Small intestine (tissue), 7 donors: ENCODE measurements around the gene LPP. TPM values are rescaled to one million over a fixed set of nuclear protein-coding genes. Genes with fewer than 3 reads are reported as not detected.
"Not testable (repeated sequence)": the region's sequence is repeated elsewhere in the genome, so short reads cannot be mapped to it uniquely, and the experiment has no call there.

ENCODE experiments used
- DNase-seq, 2 donors: peaks; one replicate each; pipeline versions ENCODE4 v3.0.0 to v3.0.0-alpha.2; 2013
- FAIRE-seq: peaks from 2 replicates; lab custom pipeline; 2012; peaks lifted over from hg19 to GRCh38; lab: Jason Lieb, UNC
- H3K27ac ChIP-seq, 3 donors: one replicate each; pipeline ENCODE4 v1.5.1; 2013; ENCODE audit warnings: low read length in 2 of 3, mild to moderate bottlenecking in 2 of 3, control low read depth in 1 of 3, inconsistent platforms in 1 of 3, low read depth in 1 of 3, moderate library complexity in 1 of 3
- H3K27me3 ChIP-seq, 3 donors: one replicate each; pipeline ENCODE4 v1.6.1; 2013; ENCODE audit warnings: low read length in 3 of 3, inconsistent platforms in 1 of 3; ENCODE audit not compliant: control insufficient read depth in 3 of 3, insufficient read depth in 3 of 3
- H3K36me3 ChIP-seq, 3 donors: one replicate each; pipeline ENCODE4 v1.6.1; 2013; ENCODE audit warnings: low read length in 3 of 3, inconsistent platforms in 1 of 3, low read depth in 1 of 3, mild to moderate bottlenecking in 1 of 3, moderate library complexity in 1 of 3; ENCODE audit not compliant: control insufficient read depth in 3 of 3, insufficient read depth in 2 of 3
- H3K4me1 ChIP-seq, 3 donors: one replicate each; pipeline ENCODE4 v1.6.1; 2013; ENCODE audit warnings: low read length in 2 of 3, inconsistent platforms in 1 of 3, low read depth in 1 of 3, mild to moderate bottlenecking in 1 of 3, moderate library complexity in 1 of 3; ENCODE audit not compliant: control insufficient read depth in 3 of 3, insufficient read depth in 2 of 3
- H3K4me3 ChIP-seq, 3 donors: one replicate each; pipeline ENCODE4 v1.5.1; 2013; ENCODE audit warnings: low read length in 3 of 3, control low read depth in 1 of 3, inconsistent platforms in 1 of 3, low read depth in 1 of 3, mild to moderate bottlenecking in 1 of 3, moderate library complexity in 1 of 3
- H3K9me3 ChIP-seq, 2 donors: one replicate each; pipeline ENCODE4 v1.6.1; 2013; ENCODE audit warnings: low read depth in 1 of 2, low read length in 1 of 2; ENCODE audit not compliant: control insufficient read depth in 2 of 2, insufficient read depth in 1 of 2
- WGBS, 3 donors: extraction: QIAGEN DNeasy Blood & Tissue Kit; methylation state at CpG; one replicate each; pipeline ENCODE4 v1.1.7; 2013; 5-methylcytosine and 5-hydroxymethylcytosine counted together
- polyA plus RNA-seq, 4 donors: library from polyadenylated mRNA; stranded (reverse) in 3 of 4; unstranded in 1 of 4; fragments of 200-250 nt in 3 of 4; fragments of 120-200 nt in 1 of 4; gene quantifications; one replicate each; pipeline versions ENCODE4 v1.2.1 to v1.2.3, GENCODE V29; 2013
- donor health status: healthy with polysubstance abuse.
- donor health status: control.
- donor health status: control.
- donor health status: Bipolar disorder and iron deficiency.
- donor health status: healthy.

LPP gene
- polyA plus RNA-seq, 4 donors = 5.4 to 35.8 (median 12.4) TPM

DNA sequence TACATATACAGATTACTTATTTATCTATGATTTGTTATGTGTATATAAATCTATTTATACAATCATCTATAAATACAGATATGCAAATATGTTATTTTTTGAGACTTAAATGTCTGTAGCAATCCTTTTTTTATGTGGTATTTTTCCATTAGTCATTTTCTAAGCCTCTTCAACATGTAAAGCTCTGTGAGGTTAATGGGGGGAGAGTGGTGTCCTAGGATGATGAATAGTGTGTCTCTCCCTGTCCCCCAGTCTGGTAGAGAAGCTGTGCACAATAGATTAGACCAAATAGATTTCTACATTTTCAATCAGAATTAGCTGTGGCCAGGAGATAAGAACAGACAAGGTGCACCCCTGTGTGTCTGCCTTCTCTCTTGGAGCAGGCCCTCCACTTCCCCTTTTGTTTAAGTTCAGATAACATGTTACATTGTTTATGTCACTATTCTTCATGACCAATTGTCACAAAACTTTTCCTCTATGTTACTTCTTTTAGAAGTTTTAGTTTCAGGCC lies 453.9 kb downstream of the LPP start:
- FAIRE-seq (no peak), DNase-seq (no peak)
- no peaks in the 10 kb centered on the region for H3K27me3 ChIP-seq

DNA sequence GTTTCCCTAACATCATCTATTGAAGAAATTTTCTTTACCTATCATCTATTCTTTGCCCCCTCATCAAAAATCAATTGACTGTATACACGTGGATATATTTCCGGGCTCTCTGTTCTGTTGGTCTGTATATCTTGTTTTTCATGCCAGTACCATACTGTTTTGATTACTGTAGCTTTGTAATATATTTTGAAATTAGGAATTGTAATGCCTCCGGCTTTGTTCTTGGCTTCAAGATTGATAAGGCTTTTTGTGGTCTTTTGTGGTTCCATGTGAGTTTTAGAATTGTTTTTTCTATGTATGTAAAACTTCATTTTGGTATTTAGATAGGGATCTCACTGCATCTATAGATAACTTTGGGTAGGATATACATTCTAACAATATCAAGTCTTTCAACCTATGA lies 454.4 kb downstream of the LPP start:
- WGBS, 3 donors = 96 to 98% (median 98%) methylated on average over 3 of the region's 3 CpGs
- H3K9me3 ChIP-seq = peaks cover 0 to 2% of the 10 kb centered on the region in 2 donors
- H3K27me3 ChIP-seq = no peaks in the 10 kb centered on the region
- DNase-seq (no peak), FAIRE-seq (no peak)
- peaks cover 0 to 13% (median 4%) of the 10 kb centered on the region in 3 donors for H3K36me3 ChIP-seq
- H3K27ac ChIP-seq = no peak overlapping the region
- H3K4me1 ChIP-seq = no peaks in the 10 kb centered on the region
- no peak overlapping the region for H3K4me3 ChIP-seq

More for the DNA sequence above, 453.9 kb downstream of the LPP start:
- peaks cover 0 to 2% of the 10 kb centered on the region in 2 donors for H3K9me3 ChIP-seq
- no peak overlapping the region for H3K27ac ChIP-seq
- H3K4me1 ChIP-seq = no peaks in the 10 kb centered on the region
- no peak overlapping the region for H3K4me3 ChIP-seq
- peaks cover 0 to 13% (median 3%) of the 10 kb centered on the region in 3 donors for H3K36me3 ChIP-seq

DNA sequence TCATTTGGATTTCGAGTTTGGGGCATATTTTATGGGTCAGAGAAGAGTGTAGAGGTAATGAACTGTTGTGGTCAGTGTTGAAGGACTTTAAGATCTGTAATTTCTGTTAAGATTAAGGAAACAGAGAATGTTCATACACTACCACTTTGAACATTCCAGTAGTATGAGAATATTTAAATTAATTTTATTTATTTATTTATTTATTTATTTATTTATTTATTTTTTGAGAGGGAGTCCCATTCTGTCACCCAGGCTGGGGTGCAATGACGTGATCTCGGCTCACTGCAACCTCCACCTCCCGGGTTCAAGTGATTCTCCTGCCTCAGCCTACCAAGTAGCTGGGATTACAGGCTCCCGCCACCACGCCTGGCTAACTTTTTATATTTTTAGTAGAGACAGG lies 459.8 kb downstream of the LPP start:
- not testable (repeated sequence) for H3K4me3 ChIP-seq, H3K4me1 ChIP-seq, H3K27ac ChIP-seq, H3K9me3 ChIP-seq, FAIRE-seq, DNase-seq, H3K27me3 ChIP-seq
- 90 to 94% (median 92%) methylated on average over 6 of the region's 6 CpGs for WGBS, 3 donors
- H3K36me3 ChIP-seq = peaks cover 0 to 17% (median 4%) of the 10 kb centered on the region in 3 donors

- no peaks in the 10 kb centered on the region for H3K27me3 ChIP-seq
- no peak for DNase-seq
- WGBS, 3 donors = 80 to 92% (median 89%) methylated on average over 2 of the region's 2 CpGs
- no peak for FAIRE-seq
- no peaks in the 10 kb centered on the region for H3K4me1 ChIP-seq
- H3K27ac ChIP-seq = no peak overlapping the region
- H3K36me3 ChIP-seq = peaks cover 0 to 3% (median 2%) of the 10 kb centered on the region in 3 donors
- H3K9me3 ChIP-seq = no peaks in the 10 kb centered on the region
- no peak overlapping the region for H3K4me3 ChIP-seq
These were observed 463.3 kb downstream of the LPP start for GRCh38 chr3:188617270-188617669.

DNA sequence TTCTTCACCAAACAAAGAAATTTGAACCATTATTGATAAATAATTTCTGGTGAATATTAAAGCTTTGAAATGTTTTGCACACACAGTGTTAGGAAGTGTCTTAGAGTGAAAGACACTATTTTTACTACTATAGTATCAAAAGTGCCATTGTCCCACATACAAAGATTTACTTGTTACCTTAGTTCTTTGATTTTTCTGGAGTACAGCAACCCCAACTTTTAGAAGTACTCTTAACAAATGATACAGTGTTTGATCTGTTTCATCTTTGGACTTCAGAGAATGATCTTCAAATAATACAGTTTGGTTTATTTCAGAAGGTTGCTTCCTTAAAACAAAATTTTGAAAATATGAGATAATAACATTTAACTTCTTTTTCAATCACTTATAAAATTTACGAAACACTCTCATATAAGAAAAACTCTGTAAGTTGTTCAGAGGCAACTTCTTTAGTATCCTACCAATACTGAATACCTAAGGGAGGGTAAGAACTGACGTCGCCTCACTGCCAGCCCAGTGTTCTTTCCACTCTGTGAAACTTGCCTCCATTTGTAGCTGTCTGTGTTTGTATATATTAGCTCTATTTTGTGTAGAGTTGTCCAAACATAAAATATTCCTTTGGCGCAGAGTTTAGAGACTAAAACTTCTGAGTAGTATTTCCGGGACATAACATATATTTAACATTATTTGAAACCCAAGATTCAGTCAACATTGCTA lies 464.2 kb downstream of the LPP start:
- Histone ChIP-seq H3K9me3 (no peaks in the 10 kb centered on the region), H3K4me3 (no peak overlapping the region), H3K4me1 (no peaks in the 10 kb centered on the region), H3K27ac (no peak overlapping the region), H3K36me3 (peaks cover 0 to 3% (median 2%) of the 10 kb centered on the region in 3 donors), H3K27me3 (no peaks in the 10 kb centered on the region)
- WGBS, 3 donors = 82 to 96% (median 93%) methylated on average over 5 of the region's 5 CpGs
- FAIRE-seq = no peak
- DNase-seq = no peak

DNA sequence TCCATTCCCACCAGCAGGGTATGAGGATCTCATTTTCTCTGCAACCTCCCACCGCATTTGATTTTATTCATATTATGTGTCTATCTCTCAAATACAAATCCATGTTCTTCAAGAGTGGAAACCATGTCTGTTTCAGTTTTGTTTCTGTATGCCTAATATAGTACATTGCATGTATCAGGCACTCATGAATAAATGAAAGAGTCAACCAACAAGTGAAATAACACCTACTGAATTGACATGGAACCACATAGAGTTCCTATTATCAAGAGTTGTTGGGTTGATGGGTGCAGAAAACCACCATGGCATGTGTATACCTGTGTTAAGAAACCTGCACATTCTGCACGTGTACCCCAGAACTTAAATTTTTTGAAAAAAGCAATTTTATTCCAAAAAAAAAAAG lies 466.8 kb downstream of the LPP start:
- Histone ChIP-seq H3K27me3 (no peaks in the 10 kb centered on the region), H3K9me3 (no peaks in the 10 kb centered on the region), H3K36me3 (no peaks in the 10 kb centered on the region), H3K27ac (no peak overlapping the region), H3K4me3 (no peak overlapping the region), H3K4me1 (no peaks in the 10 kb centered on the region)
- DNase-seq (no peak), FAIRE-seq (no peak)
- WGBS, 3 donors = 94 to 96% (median 96%) methylated on average over 2 of the region's 2 CpGs

GRCh38 chr3:188624384-188624783 lies 470.4 kb downstream of the LPP start:
- H3K4me1 ChIP-seq = no peaks in the 10 kb centered on the region
- WGBS, 3 donors = 57 to 87% (median 68%) methylated on average over 3 of the region's 3 CpGs
- no peak for DNase-seq
- no peak overlapping the region for H3K4me3 ChIP-seq
- no peaks in the 10 kb centered on the region for H3K36me3 ChIP-seq
- H3K27me3 ChIP-seq = no peaks in the 10 kb centered on the region
- peak overlapping the region in 1 of 3 donors; percentile 28 for H3K27ac ChIP-seq
- H3K9me3 ChIP-seq = no peaks in the 10 kb centered on the region
- no peak for FAIRE-seq

GRCh38 chr3:188624828-188625227 lies 470.9 kb downstream of the LPP start:
- no peak for FAIRE-seq
- Histone ChIP-seq H3K9me3 (no peaks in the 10 kb centered on the region), H3K4me1 (no peaks in the 10 kb centered on the region), H3K27ac (peak overlapping the region in 1 of 3 donors; percentile 28), H3K4me3 (no peak overlapping the region), H3K36me3 (no peaks in the 10 kb centered on the region), H3K27me3 (no peaks in the 10 kb centered on the region)
- DNase-seq = no peak

- Histone ChIP-seq H3K27ac (no peak overlapping the region), H3K9me3 (no peaks in the 10 kb centered on the region), H3K27me3 (no peaks in the 10 kb centered on the region), H3K4me1 (no peaks in the 10 kb centered on the region), H3K4me3 (no peak overlapping the region), H3K36me3 (no peaks in the 10 kb centered on the region)
- no peak for DNase-seq
- peak; percentile 41 for FAIRE-seq
These were observed 473.7 kb downstream of the LPP start for GRCh38 chr3:188627652-188628051.
